ENCODE data around the gene ZNF20. TPM values are rescaled to one million over a fixed set of nuclear protein-coding genes. Genes with fewer than 3 reads are reported as not detected.
"Not testable (repeated sequence)": the region's sequence is repeated elsewhere in the genome, so short reads cannot be mapped to it uniquely, and the experiment has no call there.

ZNF20 gene
- total RNA-seq, 2 donors from 2014 or later, result 0.79 to 1.4 TPM

DNA sequence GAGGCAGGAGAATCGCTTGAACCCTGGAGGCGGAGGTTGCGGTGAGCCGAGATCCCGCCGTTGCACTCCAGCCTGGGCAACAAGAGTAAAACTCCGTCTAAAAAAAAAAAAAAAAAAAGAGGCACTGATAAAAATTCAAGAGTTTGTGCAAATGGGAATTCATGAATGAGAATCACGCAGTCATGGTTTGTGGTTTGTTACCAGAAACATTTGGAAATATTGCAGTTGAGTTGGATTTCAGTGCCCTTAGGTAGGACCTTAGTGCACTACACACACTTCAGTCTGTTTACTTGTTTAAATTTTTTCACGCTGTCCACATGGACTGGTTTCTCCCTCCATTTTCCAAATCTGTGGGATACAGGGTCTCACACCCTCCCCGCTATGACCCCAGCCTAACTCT, 47.2 kb downstream of the ZNF20 start:
- H3K4me3 ChIP-seq, result peak overlapping the region; percentile 53 to 76
- peak overlapping the region in 1 of 2 donors; percentile 75 for H3K27ac ChIP-seq
- no peaks in the 10 kb centered on the region for H3K36me3 ChIP-seq

DNA sequence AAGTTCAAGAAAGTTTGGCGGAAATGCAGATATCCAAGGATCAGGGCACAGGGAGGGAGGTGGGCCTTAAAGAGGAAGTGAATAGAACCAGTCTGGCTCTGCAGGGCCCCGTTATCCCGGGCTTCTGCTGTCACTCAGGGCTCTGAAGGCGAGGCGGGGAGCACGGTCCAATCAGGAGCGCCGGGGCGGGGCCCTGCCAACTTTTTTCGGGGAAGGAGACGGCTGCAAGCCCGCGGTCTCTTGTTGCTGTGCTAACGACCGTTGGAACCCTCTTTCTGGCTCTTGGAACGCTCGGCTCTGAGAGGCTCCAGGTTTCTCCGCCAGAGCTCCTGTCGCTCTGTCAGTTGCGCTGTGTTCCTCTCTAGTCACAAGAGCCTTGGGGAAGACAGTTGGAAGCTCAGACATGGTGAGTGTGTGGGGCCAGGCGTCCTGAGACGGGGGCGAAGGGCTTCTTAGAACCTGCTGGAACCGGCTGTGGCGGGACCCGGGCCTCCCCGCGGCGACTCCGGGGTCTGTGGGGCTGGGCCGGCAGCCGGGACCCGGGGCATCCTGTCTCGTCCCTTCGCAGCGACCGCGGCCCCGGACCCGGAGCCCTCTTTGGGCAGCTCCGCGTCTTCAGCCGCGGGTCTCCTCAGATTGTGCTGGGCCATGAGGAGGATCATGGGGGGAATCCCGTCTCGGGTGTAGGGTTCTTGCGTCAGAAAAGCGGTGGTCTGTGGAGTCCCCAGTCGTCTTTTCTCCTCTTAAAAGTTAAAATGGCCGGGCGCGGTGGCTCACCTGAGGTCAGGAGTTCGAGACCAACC, 47.9 kb downstream of the ZNF20 start:
- Histone ChIP-seq H3K9me3 (no peaks in the 10 kb centered on the region), H3K4me3 (peak overlapping the region; percentile 53 to 76), H3K36me3 (no peaks in the 10 kb centered on the region), H3K27me3 (no peaks in the 10 kb centered on the region), H3K4me1 (peaks cover 0 to 8% of the 10 kb centered on the region in 2 donors), H3K27ac (peak overlapping the region; percentile 57 to 75)
- DNase-seq (ENCODE audit: low spot score), result peak; percentile 87
- TF ChIP-seq, protein P1, sequence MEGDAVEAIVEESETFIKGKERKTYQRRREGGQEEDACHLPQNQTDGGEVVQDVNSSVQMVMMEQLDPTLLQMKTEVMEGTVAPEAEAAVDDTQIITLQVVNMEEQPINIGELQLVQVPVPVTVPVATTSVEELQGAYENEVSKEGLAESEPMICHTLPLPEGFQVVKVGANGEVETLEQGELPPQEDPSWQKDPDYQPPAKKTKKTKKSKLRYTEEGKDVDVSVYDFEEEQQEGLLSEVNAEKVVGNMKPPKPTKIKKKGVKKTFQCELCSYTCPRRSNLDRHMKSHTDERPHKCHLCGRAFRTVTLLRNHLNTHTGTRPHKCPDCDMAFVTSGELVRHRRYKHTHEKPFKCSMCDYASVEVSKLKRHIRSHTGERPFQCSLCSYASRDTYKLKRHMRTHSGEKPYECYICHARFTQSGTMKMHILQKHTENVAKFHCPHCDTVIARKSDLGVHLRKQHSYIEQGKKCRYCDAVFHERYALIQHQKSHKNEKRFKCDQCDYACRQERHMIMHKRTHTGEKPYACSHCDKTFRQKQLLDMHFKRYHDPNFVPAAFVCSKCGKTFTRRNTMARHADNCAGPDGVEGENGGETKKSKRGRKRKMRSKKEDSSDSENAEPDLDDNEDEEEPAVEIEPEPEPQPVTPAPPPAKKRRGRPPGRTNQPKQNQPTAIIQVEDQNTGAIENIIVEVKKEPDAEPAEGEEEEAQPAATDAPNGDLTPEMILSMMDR (IDR thresholded peaks at IDR 0.05), result no peak

More for the DNA sequence above, 47.2 kb downstream of the ZNF20 start:
- no peaks in the 10 kb centered on the region for H3K27me3 ChIP-seq
- no peak for DNase-seq (ENCODE audit: low spot score)
- TF ChIP-seq, protein P1 (IDR thresholded peaks at IDR 0.05), result no peak
- H3K9me3 ChIP-seq, result no peaks in the 10 kb centered on the region
- peaks cover 0 to 8% of the 10 kb centered on the region in 2 donors for H3K4me1 ChIP-seq

DNA sequence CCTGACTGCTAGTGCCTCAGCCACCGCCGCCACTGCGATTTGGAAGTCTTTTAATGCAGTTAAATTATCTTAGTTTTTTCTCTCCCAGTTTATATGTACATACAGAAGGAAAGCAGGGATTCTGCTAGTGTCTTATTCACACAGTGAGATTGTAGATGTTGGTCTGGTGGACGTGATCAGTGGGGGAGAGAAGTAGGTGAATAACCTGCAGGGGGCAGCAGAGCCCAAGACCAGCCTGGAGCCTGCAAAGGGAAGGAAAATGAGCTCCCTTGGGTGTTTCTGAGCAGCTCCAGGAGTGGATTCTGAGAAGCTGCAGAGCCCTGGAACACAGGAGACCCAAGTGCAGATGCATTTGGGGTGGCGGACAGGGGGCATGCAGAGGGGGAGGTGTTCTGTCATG, 49.3 kb downstream of the ZNF20 start:
- no peaks in the 10 kb centered on the region for H3K27me3 ChIP-seq
- TF ChIP-seq, protein P1 (IDR thresholded peaks at IDR 0.05), result peak; percentile 35 to 72
- no peaks in the 10 kb centered on the region for H3K36me3 ChIP-seq
- peaks cover 0 to 8% of the 10 kb centered on the region in 2 donors for H3K4me1 ChIP-seq
- H3K27ac ChIP-seq, result no peak overlapping the region
- no peaks in the 10 kb centered on the region for H3K9me3 ChIP-seq
- peak; percentile 62 for DNase-seq (ENCODE audit: low spot score)
- no peak overlapping the region for H3K4me3 ChIP-seq

DNA sequence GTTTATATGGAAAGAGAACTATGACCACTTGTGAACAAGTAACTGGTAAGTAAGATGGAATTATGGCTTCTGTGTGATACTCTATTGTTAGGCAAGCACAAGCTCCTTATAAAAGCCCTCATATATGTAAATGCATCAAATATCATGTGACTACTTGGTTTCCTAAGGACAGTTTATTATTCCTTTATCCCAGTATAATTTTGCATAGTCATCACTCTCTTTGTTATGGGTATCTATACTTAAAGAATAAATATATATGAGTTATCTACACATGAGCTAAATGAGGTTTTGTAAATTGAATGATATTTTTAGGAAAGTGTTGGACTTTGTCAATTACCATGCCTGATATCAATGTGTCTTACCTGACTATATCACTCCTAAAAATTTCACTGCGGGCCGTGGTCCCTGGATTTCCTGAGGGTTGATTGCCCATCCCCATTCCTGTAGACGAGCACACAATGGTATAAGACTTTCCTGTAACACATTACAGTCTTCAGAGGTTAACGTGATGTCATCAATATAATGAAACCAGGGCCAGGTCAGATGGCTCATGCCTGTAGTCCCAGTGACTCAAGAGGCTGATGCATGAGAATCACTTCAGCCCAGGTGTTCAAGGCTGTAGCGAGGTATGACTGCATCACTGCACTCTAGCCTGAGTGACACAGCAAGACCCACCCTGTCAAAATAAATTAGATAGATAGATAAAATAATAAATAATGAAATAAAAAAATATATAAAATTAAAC, 54.9 kb downstream of the ZNF20 start:
- H3K36me3 ChIP-seq, result no peaks in the 10 kb centered on the region
- H3K4me1 ChIP-seq, result no peaks in the 10 kb centered on the region
- TF ChIP-seq, protein P1 (IDR thresholded peaks at IDR 0.05), result no peak
- DNase-seq (ENCODE audit: low spot score), result no peak
- no peaks in the 10 kb centered on the region for H3K27me3 ChIP-seq
- H3K9me3 ChIP-seq, result peaks cover 0 to 22% of the 10 kb centered on the region in 2 donors
- no peak overlapping the region for H3K27ac ChIP-seq
- H3K4me3 ChIP-seq, result no peak overlapping the region

DNA sequence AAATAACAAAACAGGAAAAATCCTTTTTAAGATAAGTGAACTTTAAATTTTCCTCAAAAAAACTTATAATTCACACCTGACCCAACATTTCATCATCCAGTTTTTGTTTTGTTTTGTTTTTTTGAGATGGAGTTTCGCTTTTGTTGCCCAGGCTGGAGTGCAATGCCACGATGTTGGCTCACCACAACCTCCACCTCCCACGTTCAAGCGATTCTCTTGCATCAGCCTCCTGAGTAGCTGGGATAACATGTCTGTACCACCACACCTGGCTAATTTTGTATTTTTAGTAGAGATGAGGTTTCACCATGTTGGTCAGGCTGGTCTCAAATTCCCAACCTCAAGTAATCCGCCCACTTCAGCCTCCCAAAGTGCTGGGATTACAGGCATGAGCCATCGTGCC, 56.8 kb downstream of the ZNF20 start:
- peaks cover 18% of the 10 kb centered on the region for H3K36me3 ChIP-seq
- H3K9me3 ChIP-seq, result peaks cover 15 to 41% of the 10 kb centered on the region in 2 donors
- H3K4me3 ChIP-seq; H3K4me1 ChIP-seq; H3K27me3 ChIP-seq; H3K27ac ChIP-seq; DNase-seq (ENCODE audit: low spot score): not testable (repeated sequence)

Other genes starting within 250 kb of the ZNF20 start
- 1 to 10 TPM; 4.4 to 5.2 TPM for gene ZNF700, start 215.2 kb downstream of the ZNF20 start, total RNA-seq
- gene ZNF763, start 175.3 kb downstream of the ZNF20 start, total RNA-seq, result 1 to 10 TPM; 1.4 to 2.6 TPM
- 1 to 10 TPM; 4.4 to 5.5 TPM for gene ZNF433, start 104.7 kb downstream of the ZNF20 start, total RNA-seq
- gene ZNF878, start 87.4 kb downstream of the ZNF20 start, total RNA-seq, result under 1 TPM; 0.20 to 0.26 TPM
- 10 to 100 TPM in 1 of 2 donors, 1 to 10 TPM in 1; 6.2 to 10.8 TPM for gene ZNF844, start 75.6 kb downstream of the ZNF20 start, total RNA-seq
- gene ZNF625, start 16.4 kb upstream of the ZNF20 start, total RNA-seq, result 1 to 10 TPM; 3.2 to 6.3 TPM
- gene ZNF136, start 22.7 kb upstream of the ZNF20 start, total RNA-seq, result 1 to 10 TPM; 3.2 to 3.6 TPM
- 1 to 10 TPM; 4.6 to 8.6 TPM for gene ZNF44, start 154.5 kb upstream of the ZNF20 start, total RNA-seq
- 1 to 10 TPM; 4.7 to 7.6 TPM for gene ZNF563, start 193.3 kb upstream of the ZNF20 start, total RNA-seq
- 1 to 10 TPM; 1.0 to 1.8 TPM for gene ZNF442, start 225.3 kb upstream of the ZNF20 start, total RNA-seq